Mesenchymal stem cell (in vitro differentiated cells and primary cell): ENCODE results near the gene PROKR1.
"Not testable (repeated sequence)": the region's sequence is repeated elsewhere in the genome, so short reads cannot be mapped to it uniquely, and the experiment has no call there.

Experiments used
- DNase-seq: peaks from one replicate; pipeline ENCODE4 v3.0.0-alpha.2; 2013
- H2AFZ ChIP-seq: one replicate; pipeline ENCODE4 v1.6.1; 2013; ENCODE audit warnings: low read depth, mild to moderate bottlenecking, control low read depth, inconsistent platforms, low read length, moderate library complexity
- H2AK5ac ChIP-seq: 2 replicates; pipeline ENCODE4 v1.6.1; 2013; ENCODE audit warnings: low read length, moderate library complexity, mild to moderate bottlenecking, inconsistent platforms; ENCODE audit not compliant: severe bottlenecking
- H2BK120ac ChIP-seq: one replicate; pipeline ENCODE4 v1.6.1; 2013; ENCODE audit warnings: low read depth, mild to moderate bottlenecking, inconsistent platforms, low read length, moderate library complexity
- H2BK12ac ChIP-seq, 2 experiments: one replicate each; pipeline ENCODE4 v1.6.1; 2013; ENCODE audit warnings: inconsistent platforms in 2 of 2, low read length in 2 of 2, mild to moderate bottlenecking in 2 of 2, moderate library complexity in 2 of 2, control low read depth in 1 of 2
- H2BK15ac ChIP-seq: one replicate; pipeline ENCODE4 v1.6.1; 2013; ENCODE audit warnings: mild to moderate bottlenecking, low read depth, inconsistent platforms; ENCODE audit not compliant: poor library complexity, severe bottlenecking
- H2BK5ac ChIP-seq: 2 replicates; pipeline ENCODE4 v1.6.1; 2013; ENCODE audit warnings: low read depth, mild to moderate bottlenecking, low read length, control low read depth, inconsistent platforms; ENCODE audit not compliant: poor library complexity, severe bottlenecking
- H3K14ac ChIP-seq, 2 experiments: one replicate each; pipeline ENCODE4 v1.6.1; 2013; ENCODE audit warnings: inconsistent platforms in 2 of 2, low read length in 2 of 2, control low read depth in 1 of 2, mild to moderate bottlenecking in 1 of 2, moderate library complexity in 1 of 2
- H3K18ac ChIP-seq, 2 experiments: one replicate each; pipeline ENCODE4 v1.6.1; 2013; ENCODE audit warnings: inconsistent platforms in 2 of 2, low read length in 2 of 2, control low read depth in 1 of 2, low read depth in 1 of 2, mild to moderate bottlenecking in 1 of 2
- H3K23ac ChIP-seq, 2 experiments: one replicate each; pipeline ENCODE4 v1.6.1; 2013; ENCODE audit warnings: inconsistent platforms in 2 of 2, low read length in 2 of 2, mild to moderate bottlenecking in 2 of 2, moderate library complexity in 2 of 2, control low read depth in 1 of 2
- H3K27ac ChIP-seq: 2 replicates; pipeline ENCODE4 v1.5.1; 2013; ENCODE audit warnings: mild to moderate bottlenecking, moderate library complexity, low read length, control low read depth, inconsistent platforms; ENCODE audit not compliant: poor library complexity, severe bottlenecking
- H3K27me3 ChIP-seq, 2 experiments: 2 replicates each; pipeline versions ENCODE4 v1.6.1 to v1.7.0; 2013; ENCODE audit warnings: low read length in 2 of 2, mild to moderate bottlenecking in 2 of 2, moderate library complexity in 2 of 2, control low read depth in 1 of 2, inconsistent platforms in 1 of 2; ENCODE audit not compliant: control insufficient read depth in 1 of 2, insufficient read depth in 1 of 2
- H3K36me3 ChIP-seq, 2 experiments: 2 replicates each; pipeline versions ENCODE4 v1.6.1 to v1.7.0; 2013; ENCODE audit warnings: low read length in 2 of 2, control low read depth in 1 of 2, inconsistent platforms in 1 of 2, low read depth in 1 of 2, mild to moderate bottlenecking in 1 of 2; ENCODE audit not compliant: insufficient read depth in 2 of 2, control insufficient read depth in 1 of 2
- H3K4ac ChIP-seq, 2 experiments: one replicate each; pipeline ENCODE4 v1.6.1; 2013; ENCODE audit warnings: inconsistent platforms in 2 of 2, low read length in 2 of 2, mild to moderate bottlenecking in 2 of 2, moderate library complexity in 2 of 2, control low read depth in 1 of 2, low read depth in 1 of 2
- H3K4me1 ChIP-seq: 2 replicates; pipeline ENCODE4 v1.6.1; 2013; ENCODE audit warnings: low read depth, low read length, control low read depth; ENCODE audit not compliant: control insufficient read depth, insufficient read depth
- H3K4me2 ChIP-seq: 2 replicates; pipeline ENCODE4 v1.6.1; 2013; ENCODE audit warnings: low read length, mild to moderate bottlenecking, inconsistent platforms; ENCODE audit not compliant: poor library complexity, severe bottlenecking
- H3K4me3 ChIP-seq, 2 experiments: 2 replicates each; pipeline versions ENCODE4 v1.5.1 to v1.7.0; 2013; ENCODE audit warnings: low read length in 2 of 2, mild to moderate bottlenecking in 2 of 2, control low read depth in 1 of 2, low read depth in 1 of 2; ENCODE audit not compliant: insufficient read depth in 1 of 2
- H3K79me1 ChIP-seq: replicated peaks from 2 replicates; pipeline ENCODE4 v1.6.1; 2013; ENCODE audit warnings: mild to moderate bottlenecking, control low read depth, low read length, inconsistent platforms; ENCODE audit not compliant: poor library complexity, severe bottlenecking
- H3K9ac ChIP-seq: 2 replicates; pipeline ENCODE4 v1.7.0; 2013; ENCODE audit warnings: mild to moderate bottlenecking, low read length, moderate library complexity
- H3K9me3 ChIP-seq: 2 replicates; pipeline ENCODE4 v1.7.0; 2013; ENCODE audit warnings: mild to moderate bottlenecking, low read length; ENCODE audit not compliant: control insufficient read depth
- H4K8ac ChIP-seq: one replicate; pipeline ENCODE4 v1.6.1; 2013; ENCODE audit warnings: inconsistent platforms, mild to moderate bottlenecking, low read length, moderate library complexity
- H4K91ac ChIP-seq: one replicate; pipeline ENCODE4 v1.6.1; 2013; ENCODE audit warnings: mild to moderate bottlenecking, low read length, inconsistent platforms
- WGBS: methylation state at CpG from one replicate; pipeline ENCODE4 v1.1.7; 2013; ENCODE audit warnings: mixed read lengths; 5-methylcytosine and 5-hydroxymethylcytosine counted together

PROKR1 gene

GRCh38 chr2:68600495-68600894 is 42.9 kb upstream of the PROKR1 start:
- H3K79me1 ChIP-seq, H3K4ac ChIP-seq, H3K4me2 ChIP-seq, H3K4me3 ChIP-seq, H3K27me3 ChIP-seq, H3K18ac ChIP-seq, H3K14ac ChIP-seq, H3K4me1 ChIP-seq, H4K8ac ChIP-seq, H2BK5ac ChIP-seq, H2BK12ac ChIP-seq, H2BK120ac ChIP-seq, H3K23ac ChIP-seq, H2BK15ac ChIP-seq, H3K36me3 ChIP-seq, DNase-seq, H3K9ac ChIP-seq, H2AFZ ChIP-seq, H2AK5ac ChIP-seq, H4K91ac ChIP-seq, H3K27ac ChIP-seq: not testable (repeated sequence)
- peaks cover 21% of the 10 kb centered on the region for H3K9me3 ChIP-seq
- WGBS: 100% methylated on average over 2 of the region's 3 CpGs

DNA sequence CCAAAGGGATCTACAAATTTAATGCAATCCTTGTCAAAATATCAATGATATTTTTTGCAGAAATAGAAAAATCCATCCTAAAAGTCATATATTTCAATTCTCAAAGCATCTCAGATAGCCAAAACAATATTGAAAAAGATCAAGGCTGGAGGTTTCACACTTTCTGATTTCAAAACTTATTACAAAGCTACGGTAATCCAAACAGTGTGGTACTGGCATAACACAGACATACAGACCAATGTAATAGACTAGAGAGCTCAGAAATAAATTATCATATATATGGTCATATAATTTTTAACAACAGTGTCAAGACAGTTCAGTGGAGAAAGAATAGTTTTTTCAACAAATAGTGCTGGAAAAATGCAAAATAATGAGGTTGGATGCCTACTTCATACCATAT is 40.3 kb upstream of the PROKR1 start:
- Histone ChIP-seq H2AK5ac (no peak overlapping the region), H3K14ac (no peak overlapping the region), H3K4me2 (no peak overlapping the region), H4K8ac (no peak overlapping the region), H3K4me1 (no peaks in the 10 kb centered on the region), H2BK5ac (no peak overlapping the region), H3K9me3 (peaks cover 29% of the 10 kb centered on the region), H3K9ac (no peak overlapping the region), H2BK15ac (no peak overlapping the region), H4K91ac (no peak overlapping the region), H3K79me1 (no peaks in the 10 kb centered on the region), H2BK12ac (no peak overlapping the region), H3K23ac (no peak overlapping the region), H3K36me3 (no peaks in the 10 kb centered on the region), H3K27me3 (no peaks in the 10 kb centered on the region), H3K27ac (no peak overlapping the region), H3K4me3 (no peak overlapping the region), H3K18ac (no peak overlapping the region), H2AFZ (no peak overlapping the region), H2BK120ac (no peak overlapping the region), H3K4ac (no peak overlapping the region)
- WGBS: no CpG with 5 or more reads among the region's 1 CpG
- no peak for DNase-seq

DNA sequence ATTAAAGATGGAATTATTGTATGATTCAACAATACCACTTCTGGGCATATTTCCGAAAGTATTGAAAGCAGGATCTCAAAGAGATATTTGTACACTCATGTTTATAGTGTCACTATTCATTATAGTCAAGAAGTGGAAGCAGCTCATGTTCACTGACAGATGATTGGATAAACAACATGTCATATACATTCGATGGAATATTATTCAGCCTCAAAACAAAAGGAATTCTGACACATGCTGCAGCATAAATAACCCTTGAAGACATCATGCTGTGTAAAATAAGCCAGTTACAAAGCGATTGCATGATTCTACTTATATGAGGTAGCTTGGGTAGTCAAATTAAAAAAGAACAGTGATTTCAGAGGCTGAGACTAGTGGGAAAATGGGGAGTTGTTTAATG is 39.3 kb upstream of the PROKR1 start:
- no peak overlapping the region for H3K4me2 ChIP-seq
- no peak overlapping the region for H3K23ac ChIP-seq
- no peak overlapping the region for H2AFZ ChIP-seq

GRCh38 chr2:68605939-68606338 is 37.4 kb upstream of the PROKR1 start:
- Histone ChIP-seq H3K18ac (no peak overlapping the region), H3K14ac (no peak overlapping the region), H2BK120ac (no peak overlapping the region), H2AK5ac (no peak overlapping the region), H3K4me3 (no peak overlapping the region), H2BK15ac (no peak overlapping the region), H3K27me3 (no peaks in the 10 kb centered on the region), H3K27ac (no peak overlapping the region), H2AFZ (no peak overlapping the region), H3K36me3 (no peaks in the 10 kb centered on the region), H3K4me1 (no peaks in the 10 kb centered on the region), H3K9ac (no peak overlapping the region), H3K9me3 (peaks cover 38% of the 10 kb centered on the region), H2BK12ac (no peak overlapping the region), H3K23ac (no peak overlapping the region), H4K91ac (no peak overlapping the region), H3K4me2 (no peak overlapping the region), H3K79me1 (no peaks in the 10 kb centered on the region), H4K8ac (no peak overlapping the region), H3K4ac (no peak overlapping the region), H2BK5ac (no peak overlapping the region)
- DNase-seq: no peak
- 100% methylated on average over 1 of the region's 1 CpG for WGBS

More for the DNA sequence above, 39.3 kb upstream of the PROKR1 start:
- Histone ChIP-seq H2BK12ac (no peak overlapping the region), H3K18ac (no peak overlapping the region), H3K36me3 (no peaks in the 10 kb centered on the region), H2BK120ac (no peak overlapping the region), H2BK15ac (no peak overlapping the region), H2BK5ac (no peak overlapping the region), H3K4ac (no peak overlapping the region), H3K79me1 (no peaks in the 10 kb centered on the region), H3K14ac (no peak overlapping the region), H3K27me3 (no peaks in the 10 kb centered on the region), H3K4me1 (no peaks in the 10 kb centered on the region), H3K4me3 (no peak overlapping the region), H2AK5ac (no peak overlapping the region), H4K8ac (no peak overlapping the region), H3K9me3 (peaks cover 29% of the 10 kb centered on the region), H3K9ac (no peak overlapping the region), H4K91ac (no peak overlapping the region), H3K27ac (no peak overlapping the region)
- WGBS: 100% methylated on average over 1 of the region's 3 CpGs
- no peak for DNase-seq
